Right atrium auricular region (tissue), 2 donors: ENCODE measurements around the gene DAPK1. TPM values are rescaled to one million over a fixed set of nuclear protein-coding genes. Genes with fewer than 3 reads are reported as not detected.

ENCODE experiments used
- DNase-seq: peaks from one replicate; pipeline ENCODE4 v3.0.0-alpha.2; 2019; ENCODE audit warnings: low spot score
- H3K27ac ChIP-seq, 2 donors: fragments of 200-600 bp; sonication (generic); 1 replicate in 1 of 2; 2 replicates in 1 of 2; pipeline ENCODE4 v1.5.1; 2016 to 2019
- H3K27me3 ChIP-seq, 2 donors: fragments of 200-600 bp; sonication (generic); one replicate each; pipeline versions ENCODE4 v1.5.1 to v1.6.0; 2017 to 2019
- H3K36me3 ChIP-seq: fragments of 200-600 bp; sonication (generic); one replicate; pipeline ENCODE4 v1.5.1; 2016
- H3K4me1 ChIP-seq, 2 donors: fragments of 200-600 bp; sonication (generic); one replicate each; pipeline versions ENCODE4 v1.5.1 to v1.6.0; 2017 to 2019
- H3K4me3 ChIP-seq, 2 donors: fragments of 200-600 bp; sonication (generic); 1 replicate in 1 of 2; 2 replicates in 1 of 2; pipeline ENCODE4 v1.5.1; 2017 to 2019; ENCODE audit warnings: mild to moderate bottlenecking in 1 of 2, moderate library complexity in 1 of 2
- H3K9me3 ChIP-seq, 2 donors: fragments of 200-600 bp; sonication (generic); one replicate each; pipeline ENCODE4 v1.5.1; 2019
- CTCF ChIP-seq, 2 donors: fragments of 200-600 bp; sonication (generic); IDR thresholded peaks; one replicate each; pipeline ENCODE4 v1.5.1; 2019; ENCODE audit warnings: antibody characterized with exemption in 2 of 2
- total RNA-seq, 2 donors: library from RNA; depleted of rRNA; stranded (reverse); fragments of >200 nt; gene quantifications; one replicate each; pipeline ENCODE4 v1.1.0, GENCODE V29; 2016

DAPK1 gene
- total RNA-seq, 2 donors from 2014 or later: 10.1 to 23.0 TPM

DNA sequence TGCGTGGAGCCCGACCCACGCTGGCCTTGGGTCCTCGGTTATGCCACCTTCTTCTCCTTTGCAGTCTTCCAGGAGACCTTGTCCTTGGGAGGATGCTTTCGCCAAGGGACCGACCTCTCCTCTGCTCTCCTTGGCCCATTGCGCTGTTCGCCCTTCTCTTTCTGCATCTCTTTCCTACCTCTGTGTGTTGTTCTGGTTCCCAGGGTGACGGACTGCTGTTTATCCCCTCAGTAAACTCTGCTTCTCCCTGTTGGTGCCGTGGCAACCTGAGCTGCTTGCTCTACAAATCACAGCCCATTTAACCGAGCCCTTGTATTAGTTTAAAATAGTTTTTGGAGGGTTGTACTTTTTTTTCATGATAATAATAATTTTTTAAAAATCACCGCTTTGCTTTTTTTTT, 97.9 kb downstream of the DAPK1 start:
- H3K36me3 ChIP-seq: no peaks in the 10 kb centered on the region
- no peak overlapping the region for H3K4me3 ChIP-seq
- DNase-seq: no peak
- H3K4me1 ChIP-seq: peaks cover 0 to 74% of the 10 kb centered on the region in 2 donors
- H3K9me3 ChIP-seq: no peaks in the 10 kb centered on the region
- H3K27me3 ChIP-seq: no peaks in the 10 kb centered on the region
- H3K27ac ChIP-seq: no peak overlapping the region
- TF ChIP-seq CTCF (IDR thresholded peaks at IDR 0.05): no peak

DNA sequence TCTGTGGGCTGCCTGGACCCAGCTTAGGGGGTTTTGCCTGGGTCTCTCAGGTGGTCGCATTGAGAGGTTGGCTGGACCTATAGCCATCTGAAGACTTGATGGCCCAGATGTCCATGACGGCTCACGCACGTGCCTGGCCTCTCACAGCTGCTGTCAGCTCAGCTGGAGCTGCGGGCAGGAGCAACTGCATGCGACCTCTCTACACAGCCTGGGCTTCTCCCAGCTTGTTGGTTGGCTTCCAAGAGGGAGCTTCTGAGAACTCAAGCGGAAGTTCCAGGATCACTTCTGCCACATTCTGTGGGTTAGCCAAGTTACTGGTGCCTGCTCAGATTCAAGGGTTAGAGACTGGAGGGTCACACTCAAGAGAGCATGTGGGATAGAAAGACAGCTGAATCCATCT, 99.2 kb downstream of the DAPK1 start:
- H3K36me3 ChIP-seq: no peaks in the 10 kb centered on the region
- no peak for TF ChIP-seq CTCF (IDR thresholded peaks at IDR 0.05)
- peaks cover 0 to 81% of the 10 kb centered on the region in 2 donors for H3K4me1 ChIP-seq
- no peak for DNase-seq
- H3K27ac ChIP-seq: no peak overlapping the region
- no peaks in the 10 kb centered on the region for H3K27me3 ChIP-seq
- no peak overlapping the region for H3K4me3 ChIP-seq
- H3K9me3 ChIP-seq: no peaks in the 10 kb centered on the region

- Histone ChIP-seq H3K36me3 (no peaks in the 10 kb centered on the region), H3K9me3 (no peaks in the 10 kb centered on the region), H3K4me1 (peaks cover 0 to 71% of the 10 kb centered on the region in 2 donors), H3K27ac (no peak overlapping the region), H3K4me3 (no peak overlapping the region), H3K27me3 (no peaks in the 10 kb centered on the region)
- no peak for TF ChIP-seq CTCF (IDR thresholded peaks at IDR 0.05)
- DNase-seq: no peak
Observed at GRCh38 chr9:87597710-87598443, 100.2 kb downstream of the DAPK1 start.

GRCh38 chr9:87599901-87600610, 102.4 kb downstream of the DAPK1 start:
- Histone ChIP-seq H3K27ac (peak overlapping the region in 1 of 2 donors; percentile 4), H3K4me3 (no peak overlapping the region), H3K36me3 (no peaks in the 10 kb centered on the region), H3K4me1 (peaks cover 0 to 53% of the 10 kb centered on the region in 2 donors), H3K9me3 (no peaks in the 10 kb centered on the region), H3K27me3 (no peaks in the 10 kb centered on the region)
- no peak for TF ChIP-seq CTCF (IDR thresholded peaks at IDR 0.05)
- no peak for DNase-seq

DNA sequence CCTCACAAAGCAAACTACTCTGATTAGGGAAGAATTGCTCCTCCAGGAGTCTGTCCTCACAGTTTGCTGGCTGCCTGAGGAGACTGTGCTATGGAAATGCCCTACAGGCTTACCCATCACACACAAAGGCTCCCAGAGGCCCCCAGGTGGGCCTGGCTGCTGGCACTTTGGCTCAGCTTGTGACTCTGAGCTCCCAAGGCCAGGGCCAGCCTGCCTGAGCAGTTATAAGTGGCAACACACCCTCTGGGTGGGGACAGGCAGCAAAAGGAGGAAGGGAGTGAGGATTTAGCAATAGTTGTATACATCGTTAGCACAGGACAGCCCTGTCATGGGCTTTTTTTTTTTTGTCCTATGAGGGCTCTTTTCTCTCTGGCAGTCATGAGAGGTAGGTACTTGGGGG, 103.5 kb downstream of the DAPK1 start:
- peaks cover 0 to 42% of the 10 kb centered on the region in 2 donors for H3K4me1 ChIP-seq
- no peaks in the 10 kb centered on the region for H3K36me3 ChIP-seq
- H3K9me3 ChIP-seq: no peaks in the 10 kb centered on the region
- no peak overlapping the region for H3K4me3 ChIP-seq
- H3K27ac ChIP-seq: no peak overlapping the region
- no peak for TF ChIP-seq CTCF (IDR thresholded peaks at IDR 0.05)
- no peak for DNase-seq
- no peaks in the 10 kb centered on the region for H3K27me3 ChIP-seq
